SIG-M5 (cell line): Measurements from ENCODE around the gene ATF4.

Experiments
- DNase-seq: peaks from one replicate; lab custom pipeline; 2025; lab: John Stamatoyannopoulos, UW

The ATF4 gene

GRCh38 chr22:39520226-39521105 is at the start of gene ATF4:
TSS of gene ATF4 (plus strand) at chr22:39520562. CDS start at chr22:39521446, 884 bp downstream.
- DNase-seq = no peak

DNA sequence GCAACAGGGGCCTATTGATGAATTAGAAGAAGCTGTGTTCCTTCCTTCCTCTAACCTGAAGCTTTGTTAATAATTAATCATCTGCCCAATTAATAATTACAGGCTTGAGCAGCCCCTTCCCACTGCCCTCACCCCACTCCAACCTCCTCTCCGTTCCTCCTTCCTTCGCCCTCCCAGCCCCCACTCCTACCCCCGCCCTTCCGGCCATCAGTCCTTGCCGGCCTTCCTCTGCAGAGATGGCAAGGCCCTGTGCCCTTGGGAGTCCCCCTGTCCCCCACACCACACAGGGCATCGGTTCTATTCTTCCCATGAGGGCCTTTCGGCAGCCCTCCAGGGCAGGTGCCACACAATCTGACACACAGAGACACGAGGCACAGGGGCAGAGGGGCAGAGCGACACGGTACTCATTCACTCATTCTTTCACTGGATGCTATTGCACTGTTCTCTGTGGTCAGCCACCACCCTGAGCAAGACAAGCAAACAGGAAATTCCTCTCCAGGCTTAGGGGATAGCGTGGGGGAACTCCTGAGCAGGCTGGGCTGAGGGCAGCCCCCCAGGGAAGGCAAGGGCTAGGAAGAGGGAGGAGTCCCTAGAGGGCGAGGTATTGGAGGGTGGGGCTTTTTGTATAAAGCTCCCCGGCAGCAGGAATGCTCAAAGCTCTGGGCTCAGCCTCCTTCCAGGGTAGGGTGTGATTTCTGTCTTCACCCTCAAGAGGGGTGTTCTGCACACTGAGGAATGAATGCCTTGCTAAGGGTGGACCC is 48.8 kb upstream of the ATF4 start:
- DNase-seq = no peak

- no peak for DNase-seq
Observed at GRCh38 chr22:39472570-39473556, 47.5 kb upstream of the ATF4 start.

- no peak for DNase-seq
Observed at GRCh38 chr22:39473851-39474250, 46.5 kb upstream of the ATF4 start.

GRCh38 chr22:39474351-39475111 is 45.8 kb upstream of the ATF4 start:
- no peak for DNase-seq

DNA sequence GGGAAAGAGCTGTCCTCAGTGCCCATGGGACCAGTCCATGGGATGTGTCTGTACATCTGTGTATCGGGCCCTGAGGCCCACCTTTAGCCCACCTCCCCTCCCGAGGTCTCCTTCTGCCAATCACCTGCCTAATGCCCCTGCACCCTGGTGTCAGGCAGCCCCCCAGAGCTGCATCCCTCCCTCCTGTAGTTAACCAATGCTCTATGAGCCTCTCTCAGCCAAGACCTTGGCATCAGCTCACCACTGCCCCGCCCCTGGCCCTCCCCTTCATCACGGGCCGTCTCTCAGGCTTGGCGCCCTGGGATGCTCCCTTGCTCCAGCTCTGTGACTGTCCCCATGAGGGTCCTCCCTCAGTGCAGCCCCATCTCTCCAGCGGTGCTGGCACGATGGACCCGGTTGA is 45.0 kb upstream of the ATF4 start:
- no peak for DNase-seq

- DNase-seq = no peak
Observed at GRCh38 chr22:39475902-39476301, 44.5 kb upstream of the ATF4 start.

- DNase-seq = no peak
Observed at GRCh38 chr22:39476664-39477063, 43.7 kb upstream of the ATF4 start.

- no peak for DNase-seq
Observed at GRCh38 chr22:39477542-39477941, 42.8 kb upstream of the ATF4 start.

DNA sequence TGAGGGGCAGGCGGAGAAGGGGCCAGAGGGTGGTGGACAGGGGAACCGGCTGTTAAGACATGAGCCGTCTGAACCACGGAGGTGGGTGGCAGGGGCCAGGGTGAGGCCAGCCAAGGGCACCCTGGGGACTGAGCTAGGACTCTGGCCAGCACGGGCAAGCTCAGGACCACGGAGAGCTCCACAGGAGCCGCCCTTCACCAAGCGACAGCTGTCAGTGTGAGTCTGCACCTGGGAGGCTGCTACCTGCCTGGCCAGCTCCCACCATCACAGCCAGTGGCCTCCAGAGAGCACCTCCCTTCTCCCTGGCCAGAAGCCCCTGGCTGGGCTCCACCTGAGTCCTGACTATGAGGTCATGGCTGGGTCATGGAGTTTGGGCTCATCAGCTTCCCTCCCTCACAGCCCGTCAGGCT is 41.9 kb upstream of the ATF4 start:
- no peak for DNase-seq

- DNase-seq = no peak
Observed at GRCh38 chr22:39479254-39479653, 41.1 kb upstream of the ATF4 start.

- no peak for DNase-seq
Observed at GRCh38 chr22:39480557-39480956, 39.8 kb upstream of the ATF4 start.

DNA sequence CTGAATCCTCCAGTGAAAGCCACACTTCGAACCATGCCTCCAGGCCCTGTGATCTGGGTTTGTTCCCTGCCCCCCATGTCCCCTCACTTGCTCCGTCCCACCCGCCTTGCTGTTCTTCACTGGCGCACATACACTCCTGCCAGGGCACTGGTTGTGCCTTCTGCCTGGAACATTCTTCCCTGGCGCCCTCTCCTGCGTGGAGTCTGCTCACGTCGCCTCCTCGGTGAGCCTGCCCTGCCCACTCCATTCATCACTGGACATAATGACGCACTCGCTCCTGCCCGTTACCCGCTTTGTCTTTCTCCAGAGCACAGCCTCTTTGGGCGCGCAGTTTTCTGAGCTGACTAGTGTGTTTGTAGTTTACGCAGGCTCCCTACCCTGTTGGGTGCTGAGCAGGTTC is 39.3 kb upstream of the ATF4 start:
- no peak for DNase-seq

DNA sequence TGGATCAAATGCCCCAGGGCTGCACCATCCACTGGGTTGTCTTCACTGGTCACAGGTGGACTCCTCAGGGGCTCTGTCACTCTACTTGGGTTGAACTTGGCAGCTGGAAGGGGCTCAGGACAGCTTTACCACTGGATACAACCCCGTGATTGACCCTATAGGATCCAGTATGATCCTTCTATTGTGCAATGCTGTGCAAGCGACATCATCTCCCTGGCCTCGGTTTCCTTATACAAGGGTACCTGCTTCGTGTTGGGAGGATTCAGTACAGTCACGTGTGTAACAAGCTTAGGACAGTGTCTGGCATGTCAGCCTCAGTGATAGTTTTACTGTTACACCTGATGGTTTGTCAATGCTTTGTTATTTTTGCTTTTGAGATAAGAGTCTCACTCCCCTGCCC is 38.8 kb upstream of the ATF4 start:
- DNase-seq = no peak

DNA sequence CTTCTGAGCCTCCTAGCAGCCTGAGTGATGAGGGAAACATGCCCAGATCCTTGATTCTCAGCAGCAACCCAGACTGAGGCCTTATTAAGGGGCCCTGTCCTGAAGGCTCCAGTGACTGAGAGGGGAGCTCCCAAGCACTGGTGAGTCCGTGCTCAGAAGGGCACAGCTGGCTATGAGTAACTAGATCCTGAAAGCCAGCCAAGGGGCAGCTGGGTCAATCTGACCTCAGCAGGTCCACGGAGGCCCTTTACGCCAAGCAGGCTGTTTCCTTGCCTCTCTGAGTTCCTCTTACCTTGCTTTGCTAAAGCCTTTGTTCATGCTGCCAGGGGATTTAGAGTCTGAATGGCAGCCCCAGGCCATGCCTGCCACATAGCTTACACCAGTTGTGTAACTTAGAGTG is 37.6 kb upstream of the ATF4 start:
- no peak for DNase-seq

- no peak for DNase-seq
Observed at GRCh38 chr22:39486951-39487825, 33.2 kb upstream of the ATF4 start.

- no peak for DNase-seq
Observed at GRCh38 chr22:39487826-39488520, 32.4 kb upstream of the ATF4 start.

DNA sequence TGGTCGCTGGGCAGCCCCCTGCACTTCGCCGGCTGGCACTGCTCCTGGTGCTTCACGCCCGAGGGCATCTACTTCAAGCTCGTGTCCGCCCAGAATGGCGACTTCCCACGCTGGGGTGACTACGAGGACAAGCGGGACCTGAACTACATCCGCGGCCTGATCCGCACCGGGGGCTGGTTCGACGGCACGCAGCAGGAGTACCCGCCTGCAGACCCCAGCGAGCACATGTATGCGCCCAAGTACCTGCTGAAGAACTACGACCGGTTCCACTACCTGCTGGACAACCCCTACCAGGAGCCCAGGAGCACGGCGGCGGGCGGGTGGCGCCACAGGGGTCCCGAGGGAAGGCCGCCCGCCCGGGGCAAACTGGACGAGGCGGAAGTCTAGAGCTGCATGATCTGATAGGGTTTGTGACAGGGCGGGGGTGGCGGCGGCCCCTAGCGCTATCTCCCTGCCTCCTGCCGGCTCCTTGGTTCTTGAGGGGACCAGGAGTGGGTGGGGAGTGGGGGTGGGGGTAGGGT is 31.7 kb upstream of the ATF4 start:
- no peak for DNase-seq
